Measurements from ENCODE around the gene ASB15.

GRCh38 chr7:123653162-123653561 is 51.5 kb downstream of the ASB15 start:
- TF ChIP-seq CTCF (IDR thresholded peaks at IDR 0.05; ENCODE audit: borderline replicate concordance, extremely low read depth, low read length, poor library complexity, severe bottlenecking): no peak
- no peak for TF ChIP-seq EZH2 (IDR thresholded peaks at IDR 0.05; ENCODE audit: borderline replicate concordance, low read depth, low read length, severe bottlenecking)
